ENCODE data around the gene RNF112.
"Not testable (repeated sequence)": the region's sequence is repeated elsewhere in the genome, so short reads cannot be mapped to it uniquely, and the experiment has no call there.

The RNF112 gene

DNA sequence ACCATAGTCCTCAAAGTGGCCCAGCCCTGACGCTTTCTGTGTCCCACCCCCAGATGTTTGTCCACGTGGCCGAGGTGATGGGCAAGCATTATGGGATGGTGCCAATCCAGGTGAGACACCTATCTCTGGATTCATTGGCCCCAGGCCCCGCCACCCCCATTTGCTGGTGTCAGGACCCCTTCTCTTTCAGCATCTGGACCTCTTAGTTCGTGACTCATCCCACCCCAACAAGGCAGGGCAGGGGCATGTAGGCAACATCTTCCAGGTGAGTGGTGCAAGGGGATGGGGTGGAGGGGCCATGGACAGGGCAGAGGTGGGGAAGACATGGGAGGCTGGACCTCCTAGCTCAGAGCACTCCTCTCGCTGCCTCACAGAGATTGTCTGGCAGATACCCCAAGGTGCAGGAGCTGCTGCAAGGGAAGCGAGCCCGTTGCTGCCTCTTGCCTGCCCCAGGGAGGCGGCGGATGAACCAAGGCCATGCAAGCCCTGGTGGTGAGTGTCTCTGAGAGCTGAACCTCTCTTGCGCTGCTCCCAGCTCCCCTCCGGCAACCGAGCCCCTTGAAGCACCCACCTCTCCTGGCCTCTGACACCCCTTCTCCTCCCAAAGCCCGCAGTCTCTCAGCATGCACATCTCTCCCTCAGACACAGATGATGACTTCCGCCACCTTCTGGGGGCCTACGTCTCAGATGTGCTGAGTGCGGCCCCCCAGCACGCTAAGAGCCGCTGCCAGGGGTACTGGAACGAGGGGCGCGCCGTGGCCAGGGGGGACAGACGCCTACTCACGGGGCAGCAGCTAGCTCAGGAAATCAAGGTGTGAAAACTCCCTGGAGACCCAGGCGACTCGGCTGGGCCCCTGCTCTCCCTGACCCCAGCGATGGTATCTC, 3.6 kb downstream of the RNF112 start:
- DNase-seq (ENCODE audit: low read depth): no peak

GRCh38 chr17:19415311-19415710, 4.3 kb downstream of the RNF112 start:
- DNase-seq (ENCODE audit: low read depth): no peak

- DNase-seq (ENCODE audit: low read depth): no peak
These were observed 5.1 kb downstream of the RNF112 start for GRCh38 chr17:19415806-19416775.

GRCh38 chr17:19417611-19418010, 6.6 kb downstream of the RNF112 start:
- no peak for DNase-seq (ENCODE audit: low read depth)

- DNase-seq (ENCODE audit: low read depth): no peak
These were observed 7.4 kb downstream of the RNF112 start for GRCh38 chr17:19418251-19418992.

- DNase-seq (ENCODE audit: low read depth): no peak
These were observed 10.2 kb downstream of the RNF112 start for GRCh38 chr17:19421219-19421618.

GRCh38 chr17:19421926-19422325, 10.9 kb downstream of the RNF112 start:
- DNase-seq (ENCODE audit: low read depth): no peak

- DNase-seq (ENCODE audit: low read depth): no peak
These were observed 14.2 kb downstream of the RNF112 start for GRCh38 chr17:19424934-19425868.

DNA sequence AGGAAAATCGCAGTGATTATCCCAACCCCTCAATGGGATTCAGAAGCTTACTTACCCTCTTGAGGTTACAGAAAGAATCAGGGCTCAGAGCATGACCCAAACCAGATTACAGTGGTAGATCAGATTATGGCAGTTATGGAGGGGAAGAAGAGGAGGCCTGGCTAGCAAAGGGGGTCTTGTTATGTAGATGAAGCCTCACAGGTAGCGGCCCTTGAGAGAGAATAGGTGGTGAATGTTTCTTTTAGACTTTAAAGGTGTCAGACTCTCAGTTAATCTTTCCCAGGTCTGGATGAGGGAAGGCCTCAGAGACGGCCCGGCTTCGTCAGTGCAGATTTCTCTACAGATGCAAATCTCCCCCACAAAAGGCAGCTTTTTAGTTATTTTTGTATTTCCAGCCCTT, 15.6 kb downstream of the RNF112 start:
- DNase-seq (ENCODE audit: low read depth): no peak

- DNase-seq (ENCODE audit: low read depth): no peak
These were observed 20.7 kb downstream of the RNF112 start for GRCh38 chr17:19431691-19432090.

DNA sequence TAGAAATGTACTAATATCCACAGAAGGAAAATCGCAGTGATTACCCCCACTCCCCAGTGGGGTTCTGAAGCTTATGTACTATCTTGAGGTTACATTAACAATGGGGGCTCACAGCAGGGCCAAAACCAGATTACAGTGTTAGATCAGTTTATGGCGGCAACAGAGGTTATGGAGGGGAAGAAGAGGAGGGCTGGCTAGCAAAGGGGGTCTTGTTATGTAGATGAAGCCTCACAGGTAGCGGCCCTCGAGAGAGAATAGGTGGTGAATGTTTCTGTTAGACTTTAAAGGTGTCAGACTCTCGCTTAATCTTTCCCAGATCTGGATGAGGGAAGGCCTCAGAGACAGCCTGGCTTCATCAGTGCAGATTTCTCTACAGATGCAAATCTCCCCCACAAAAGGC, 22.2 kb downstream of the RNF112 start:
- DNase-seq (ENCODE audit: low read depth): no peak

GRCh38 chr17:19433727-19434340, 22.8 kb downstream of the RNF112 start:
- DNase-seq (ENCODE audit: low read depth): no peak

- DNase-seq (ENCODE audit: low read depth): no peak
These were observed 29.4 kb downstream of the RNF112 start for GRCh38 chr17:19440421-19440820.

GRCh38 chr17:19441288-19441687, 30.3 kb downstream of the RNF112 start:
- DNase-seq (ENCODE audit: low read depth): not testable (repeated sequence)

- no peak for DNase-seq (ENCODE audit: low read depth)
These were observed 31.7 kb downstream of the RNF112 start for GRCh38 chr17:19442731-19443130.

DNA sequence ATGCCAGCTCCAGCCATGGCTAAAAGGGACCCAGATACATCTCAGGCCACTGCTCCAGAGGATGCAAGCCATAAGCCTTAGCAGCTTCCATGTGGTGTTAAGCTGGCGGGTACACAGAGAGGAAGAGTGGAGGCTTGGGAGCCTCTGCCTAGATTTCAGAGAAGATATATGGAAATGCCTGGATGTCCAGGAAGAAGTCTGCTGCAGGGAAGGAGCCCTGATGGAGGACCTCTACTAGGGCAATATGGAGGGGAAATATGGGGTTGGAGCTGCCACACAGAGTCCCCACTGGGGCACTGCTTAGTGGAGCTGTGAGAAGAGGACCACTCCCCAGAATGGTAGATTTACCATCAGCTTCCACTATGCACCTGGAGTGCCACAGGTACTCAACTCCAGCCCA, 32.1 kb downstream of the RNF112 start:
- no peak for DNase-seq (ENCODE audit: low read depth)

DNA sequence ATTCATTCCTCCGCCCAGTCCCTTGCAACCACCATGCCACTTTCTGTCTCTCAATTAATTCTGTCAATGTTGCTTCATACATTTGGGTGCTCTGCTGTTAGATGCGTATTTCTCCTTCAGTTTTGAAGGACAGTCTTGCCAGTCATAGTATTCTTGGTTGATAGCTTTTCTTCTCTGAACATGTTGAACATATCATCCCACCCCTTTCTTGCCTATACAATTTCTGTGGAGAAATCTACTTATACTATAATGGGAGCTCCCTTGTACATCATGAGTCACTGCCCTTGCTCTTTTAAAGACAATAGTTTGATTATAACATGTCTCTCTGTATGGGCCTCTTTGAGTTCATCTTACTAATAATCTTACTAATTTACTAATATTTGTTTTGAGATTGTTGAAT, 34.1 kb downstream of the RNF112 start:
- DNase-seq (ENCODE audit: low read depth): no peak

DNA sequence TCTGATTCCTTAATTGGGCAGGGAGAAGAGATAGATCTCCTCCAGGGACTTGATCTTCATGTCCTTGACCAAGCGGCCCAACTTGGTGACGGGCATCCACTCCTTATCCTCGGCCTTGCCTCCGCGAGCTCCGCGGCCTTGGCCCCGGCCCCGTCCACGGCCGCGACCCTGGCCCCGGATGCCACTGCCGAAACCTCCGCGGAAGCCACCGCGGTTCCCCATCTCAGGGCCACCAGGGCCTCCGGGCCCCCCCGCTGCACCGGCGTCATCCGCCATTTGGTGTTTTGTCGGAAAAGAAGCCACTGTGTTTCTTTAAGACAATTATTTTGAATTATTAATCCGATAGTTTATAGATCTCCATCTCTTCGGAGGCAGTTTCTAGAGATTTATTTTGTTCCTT, 35.5 kb downstream of the RNF112 start:
- DNase-seq (ENCODE audit: low read depth): not testable (repeated sequence)

GRCh38 chr17:19447085-19447583, 36.1 kb downstream of the RNF112 start:
- peak; percentile 35 for DNase-seq (ENCODE audit: low read depth)
